CD4-positive, alpha-beta T cell treated with Interleukin-12 subunit alpha and Interleukin-12 subunit beta, for 1 hour (primary cell): ENCODE data around the gene TBC1D22A.
"Not testable (repeated sequence)": the region's sequence is repeated elsewhere in the genome, so short reads cannot be mapped to it uniquely, and the experiment has no call there.

ENCODE experiments used
- DNase-seq: peaks from one replicate; pipeline ENCODE4 v3.0.0-alpha.2; 2020

The TBC1D22A gene

DNA sequence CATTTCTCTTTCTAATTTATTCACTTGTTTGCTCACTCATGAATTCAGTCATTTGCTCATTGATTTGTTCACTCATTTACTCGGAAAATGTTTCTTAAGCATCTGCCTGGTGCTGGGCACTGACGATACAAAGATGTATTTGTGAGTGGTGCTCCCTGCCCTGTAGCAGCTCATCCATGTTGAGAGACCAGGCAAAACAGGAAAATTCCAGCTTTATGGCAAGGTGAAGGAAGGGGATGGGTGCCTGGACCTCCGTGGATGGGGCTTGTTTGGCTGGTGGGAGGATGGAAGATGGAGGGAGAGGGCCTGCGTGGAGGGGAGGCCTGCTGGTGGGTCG lies 53.1 kb downstream of the TBC1D22A start:
- no peak for DNase-seq

- no peak for DNase-seq
Observed at GRCh38 chr22:46815896-46816731, 53.7 kb downstream of the TBC1D22A start.

DNA sequence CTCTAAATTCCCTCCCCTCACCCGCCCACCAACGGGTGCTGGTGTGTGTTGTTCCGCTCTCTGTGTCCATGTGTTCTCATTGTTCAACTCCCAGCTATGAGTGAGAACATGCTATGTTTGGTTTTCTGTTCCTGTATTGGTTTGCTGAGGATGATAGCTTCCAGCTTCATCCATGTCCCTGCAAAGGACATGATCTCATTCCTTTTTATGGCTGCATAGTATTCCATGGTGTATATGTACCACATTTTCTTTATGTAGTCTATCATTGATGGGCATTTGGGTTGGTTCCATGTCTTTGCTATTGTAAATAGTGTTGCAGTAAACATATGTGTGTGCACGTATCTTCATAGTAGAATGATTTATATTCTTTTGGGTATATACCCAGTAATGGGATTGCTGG lies 54.9 kb downstream of the TBC1D22A start:
- not testable (repeated sequence) for DNase-seq

GRCh38 chr22:46823248-46823647 lies 60.8 kb downstream of the TBC1D22A start:
- no peak for DNase-seq

DNA sequence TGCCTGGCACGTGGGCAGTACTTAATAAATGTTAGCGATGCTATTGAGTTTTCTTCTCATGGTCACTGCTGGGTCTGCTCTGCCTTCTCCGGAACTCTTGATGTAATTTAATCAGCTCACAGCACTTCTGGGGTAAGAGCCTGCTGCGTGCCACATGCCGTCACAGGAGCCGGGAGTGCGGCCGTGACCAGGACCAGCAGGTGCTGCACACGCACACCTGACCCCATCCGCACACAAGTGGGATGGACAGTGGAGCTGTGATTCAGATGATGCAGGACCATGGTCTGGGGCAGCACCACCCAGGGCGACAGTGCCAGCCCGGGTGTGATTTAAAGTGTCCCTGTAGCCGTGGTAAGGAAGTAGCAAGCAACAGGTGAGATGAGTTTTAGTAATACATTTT lies 61.2 kb downstream of the TBC1D22A start:
- no peak for DNase-seq

DNA sequence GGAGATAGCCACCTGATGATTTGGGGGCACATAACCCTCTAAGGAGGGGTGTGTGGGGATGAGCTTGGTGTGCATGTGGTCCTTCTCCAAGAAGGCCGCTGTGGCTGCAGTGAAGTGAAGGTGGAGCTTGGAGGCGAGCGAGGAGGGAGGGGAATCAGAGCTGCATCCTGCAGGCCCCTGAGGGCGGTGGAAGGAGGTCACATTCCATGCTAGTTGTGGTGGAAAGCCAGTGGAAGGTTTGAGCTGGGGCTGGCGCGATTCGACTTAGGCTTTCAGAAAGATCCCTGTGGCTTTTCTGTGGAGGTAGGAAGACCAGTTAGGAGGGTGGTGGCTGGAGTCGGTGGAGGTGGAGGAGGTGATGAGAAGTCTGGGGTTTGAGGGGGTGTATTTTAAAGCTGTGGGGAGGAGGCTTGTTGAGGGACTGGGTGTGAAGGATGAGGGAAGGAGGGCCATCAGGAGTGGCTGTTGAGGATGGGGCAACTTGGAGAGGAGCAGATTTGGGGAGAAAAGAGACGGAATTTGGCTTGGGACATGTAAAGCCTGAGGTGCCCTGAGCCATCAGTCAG lies 62.0 kb downstream of the TBC1D22A start:
- no peak for DNase-seq

DNA sequence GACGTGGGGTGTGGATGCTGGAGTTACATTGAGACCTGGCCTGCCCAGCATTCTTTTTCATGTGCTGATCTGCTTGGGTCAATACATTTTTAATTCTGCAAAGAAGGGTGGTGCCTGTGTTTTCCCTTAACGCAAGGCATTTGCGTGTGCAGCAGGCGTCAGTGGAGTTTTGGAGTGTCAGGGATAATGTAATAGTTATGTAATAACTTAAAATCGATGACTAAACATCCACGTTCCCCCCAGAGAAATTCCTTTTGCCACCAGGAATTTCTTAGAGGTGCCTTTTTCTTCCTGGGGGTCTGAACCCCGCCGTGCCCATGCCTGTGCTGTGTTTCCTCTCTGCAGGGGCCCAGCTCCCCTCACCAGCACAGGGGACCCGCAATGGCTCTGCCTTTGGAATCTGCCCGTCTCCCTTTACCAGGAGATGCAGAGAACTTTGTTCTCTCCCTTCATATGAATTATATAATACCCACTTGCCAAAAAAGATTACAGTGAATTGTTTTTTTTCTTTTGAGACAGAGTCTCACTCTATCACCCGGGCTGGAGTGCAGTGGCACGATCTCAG lies 62.6 kb downstream of the TBC1D22A start:
- no peak for DNase-seq

GRCh38 chr22:46826438-46827135 lies 64.1 kb downstream of the TBC1D22A start:
- DNase-seq = no peak

- no peak for DNase-seq
Observed at GRCh38 chr22:46827136-46827780, 64.8 kb downstream of the TBC1D22A start.

GRCh38 chr22:46827781-46828180 lies 65.3 kb downstream of the TBC1D22A start:
- DNase-seq = no peak

DNA sequence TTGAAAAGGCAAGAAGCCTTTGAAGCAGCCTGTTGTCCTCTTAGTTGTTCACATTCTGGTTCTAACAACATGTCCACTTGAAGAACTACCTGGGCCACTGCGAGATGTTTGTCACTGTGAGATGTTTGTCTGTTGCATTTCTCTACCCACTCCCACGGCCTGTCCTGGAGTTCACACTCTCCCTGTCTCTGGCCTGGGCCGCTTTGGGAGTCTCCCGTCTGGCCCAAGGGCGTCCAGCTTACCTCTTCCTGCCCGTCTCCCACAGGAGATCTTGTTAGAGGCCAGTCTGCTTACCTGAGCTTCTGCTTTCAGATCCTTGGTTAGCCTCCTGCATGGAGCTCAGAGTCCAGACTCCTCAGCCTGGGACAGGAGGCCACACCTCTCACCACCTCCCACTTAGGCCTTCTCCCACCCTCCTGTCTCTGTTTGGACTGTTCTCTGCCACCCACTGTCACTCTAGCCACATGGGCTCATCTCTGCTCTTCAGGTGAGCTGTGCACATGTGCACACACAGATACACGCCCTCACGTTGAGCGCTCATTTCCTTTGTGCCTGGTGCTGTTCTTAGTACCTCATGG lies 66.0 kb downstream of the TBC1D22A start:
- no peak for DNase-seq

DNA sequence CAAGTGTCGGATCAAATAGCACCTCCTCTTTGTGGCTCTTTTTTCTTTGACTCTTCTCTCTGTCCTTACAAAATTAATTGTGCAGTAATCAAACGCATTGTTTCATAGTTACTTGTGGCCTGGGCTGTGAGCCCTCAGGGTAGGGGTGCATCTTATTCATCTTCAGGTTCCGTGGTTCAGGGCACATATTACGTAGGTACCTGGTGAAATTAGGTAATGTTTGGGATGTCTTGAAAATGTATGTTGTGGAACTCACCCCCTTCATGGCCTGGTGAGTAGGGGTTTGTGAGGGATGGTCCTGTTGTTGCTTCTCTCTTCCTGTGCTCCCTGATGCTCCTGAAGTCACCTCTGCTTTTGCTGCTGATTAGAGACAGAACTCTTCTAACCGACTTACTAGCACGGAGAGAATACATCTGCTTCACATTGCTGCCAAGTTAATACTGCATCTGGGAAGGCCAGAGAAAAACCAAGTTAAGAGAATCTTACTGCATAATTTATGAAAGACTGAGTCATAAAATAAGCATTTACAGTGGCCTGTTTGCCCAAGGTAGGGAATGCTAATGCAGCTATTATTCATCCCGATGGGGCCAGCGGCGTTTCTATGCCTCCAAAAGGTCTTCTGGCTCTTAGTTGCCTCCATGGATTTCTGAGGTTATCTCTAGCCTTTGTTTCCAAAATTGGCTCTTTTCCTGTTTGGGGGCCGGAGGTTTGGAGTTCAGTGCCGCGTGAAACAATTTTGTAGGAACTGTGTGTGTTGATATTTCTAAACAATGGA lies 66.9 kb downstream of the TBC1D22A start:
- DNase-seq = no peak

DNA sequence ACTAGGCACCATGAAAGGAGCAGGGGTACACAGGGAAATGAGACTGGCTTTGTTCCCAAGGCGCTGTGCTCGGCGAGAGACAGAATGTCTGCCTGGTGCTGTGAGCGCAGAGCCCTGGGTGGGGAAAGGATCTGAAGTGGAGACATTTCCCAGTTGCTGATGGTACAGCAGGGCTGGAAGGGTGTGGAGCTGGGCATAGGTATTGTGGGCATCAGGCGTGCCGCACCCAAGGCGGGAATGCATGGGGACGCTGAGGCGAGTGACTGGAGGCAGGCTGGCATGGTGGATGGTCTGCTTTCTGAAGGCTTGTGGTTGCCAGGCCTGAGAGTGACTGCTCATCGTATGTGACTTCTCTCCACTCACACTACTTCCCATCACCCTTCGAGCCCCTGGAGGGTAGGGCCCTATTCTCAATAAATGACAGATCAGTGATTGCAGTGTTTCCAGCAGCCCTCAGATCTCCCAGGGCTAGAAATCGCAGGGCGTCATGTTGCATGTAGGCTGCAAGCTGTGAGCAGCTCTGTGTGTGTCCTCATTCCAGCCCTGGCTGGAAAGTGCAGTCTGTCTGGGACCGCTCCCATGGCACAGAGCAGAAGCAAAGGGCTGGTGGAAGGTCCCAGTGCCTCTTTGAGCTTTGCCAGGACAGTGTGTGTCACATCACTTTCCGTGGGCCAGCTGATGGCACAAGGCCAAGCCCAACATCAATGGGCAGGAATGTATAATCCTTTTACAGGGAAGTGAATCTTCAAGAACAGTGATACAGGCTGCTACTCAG lies 67.7 kb downstream of the TBC1D22A start:
- DNase-seq = no peak

GRCh38 chr22:46830841-46831240 lies 68.4 kb downstream of the TBC1D22A start:
- no peak for DNase-seq

DNA sequence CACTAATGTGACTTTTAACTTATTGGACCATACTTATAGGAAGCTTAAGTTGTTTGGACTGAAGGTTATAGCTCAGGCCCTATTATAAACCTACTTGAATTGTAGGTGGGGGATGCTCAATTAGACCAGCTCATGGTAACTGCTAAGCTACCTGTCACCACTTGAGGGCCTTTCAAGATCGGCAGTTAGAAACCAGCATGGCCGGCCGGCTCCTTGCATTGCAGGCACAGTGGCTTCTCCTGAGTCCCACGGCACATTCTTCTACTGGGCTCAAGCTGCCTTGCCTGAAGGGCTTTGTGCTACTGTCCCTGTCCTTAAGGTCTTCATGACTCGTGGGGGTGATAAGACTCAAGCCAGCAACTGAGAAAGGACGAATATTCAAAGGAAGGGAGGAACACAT lies 70.8 kb downstream of the TBC1D22A start:
- DNase-seq = no peak

DNA sequence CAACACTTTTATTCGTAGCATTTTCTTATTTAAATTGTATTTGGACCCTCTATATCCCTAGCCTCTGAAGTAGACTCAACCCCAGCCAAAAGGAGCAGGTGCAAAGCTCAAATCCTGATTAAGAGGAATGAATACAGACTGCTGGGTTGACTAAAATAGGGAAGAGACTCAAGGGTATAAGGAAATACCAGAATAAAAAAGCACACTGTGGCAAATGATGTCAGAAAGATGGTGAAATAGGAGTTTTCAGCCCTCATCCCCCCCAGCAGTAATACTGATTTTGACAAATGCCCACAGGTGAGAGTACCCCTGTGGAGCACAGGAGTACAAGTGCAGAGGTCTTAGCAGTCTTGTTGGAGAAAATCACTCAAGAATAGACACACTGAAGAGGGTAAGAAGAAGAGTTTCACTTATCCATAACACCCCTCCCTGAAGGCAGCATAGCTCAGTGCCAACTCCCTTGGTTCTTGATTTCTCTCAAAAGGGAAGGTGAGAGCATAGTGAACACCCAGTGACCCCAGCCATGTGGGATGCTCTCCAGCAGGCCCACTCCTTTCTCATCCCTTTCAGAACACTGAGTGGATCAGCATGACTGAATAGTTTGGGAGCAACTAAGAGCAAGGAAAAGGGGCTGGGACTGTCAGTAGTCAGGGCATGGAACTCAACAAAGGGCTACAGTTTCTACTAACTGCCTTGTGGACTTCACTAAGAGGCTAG lies 71.7 kb downstream of the TBC1D22A start:
- no peak for DNase-seq

DNA sequence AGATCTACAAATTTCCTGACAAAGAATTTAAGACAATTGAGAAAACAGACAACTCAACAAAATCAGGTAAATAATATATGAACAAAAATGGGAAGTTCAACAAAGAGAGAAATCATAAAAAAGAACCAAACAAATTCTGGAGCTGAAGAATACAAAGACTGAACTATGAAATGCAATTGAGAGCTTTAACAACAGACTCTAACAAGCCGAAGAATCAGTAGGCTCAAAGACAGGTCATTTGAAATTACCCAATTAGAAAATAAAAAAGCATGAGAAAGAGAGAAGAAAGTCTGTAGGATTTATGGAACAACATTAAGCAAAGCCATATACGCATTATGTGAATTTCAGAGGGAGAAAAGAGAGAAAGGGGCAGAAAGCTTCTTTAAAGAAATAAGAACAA lies 72.8 kb downstream of the TBC1D22A start:
- DNase-seq = no peak

DNA sequence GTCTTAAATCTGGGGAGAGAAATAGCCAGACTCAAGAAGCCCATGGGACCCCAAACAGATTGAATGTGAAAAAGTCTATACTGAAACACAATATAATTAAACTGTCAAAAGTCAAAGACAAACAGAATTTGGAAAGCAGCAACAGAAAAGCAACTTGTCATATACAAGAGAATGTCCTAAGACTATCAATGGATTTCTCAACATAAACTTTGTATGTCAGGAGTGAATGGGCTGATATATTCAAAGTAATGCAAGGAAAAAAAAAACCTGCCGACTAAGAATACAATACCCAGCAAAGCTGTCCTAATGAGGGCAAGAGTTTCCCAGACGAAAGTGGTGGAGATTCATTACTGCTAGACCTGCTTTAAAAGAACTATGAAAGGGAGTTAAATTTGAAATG lies 73.2 kb downstream of the TBC1D22A start:
- DNase-seq = no peak

DNA sequence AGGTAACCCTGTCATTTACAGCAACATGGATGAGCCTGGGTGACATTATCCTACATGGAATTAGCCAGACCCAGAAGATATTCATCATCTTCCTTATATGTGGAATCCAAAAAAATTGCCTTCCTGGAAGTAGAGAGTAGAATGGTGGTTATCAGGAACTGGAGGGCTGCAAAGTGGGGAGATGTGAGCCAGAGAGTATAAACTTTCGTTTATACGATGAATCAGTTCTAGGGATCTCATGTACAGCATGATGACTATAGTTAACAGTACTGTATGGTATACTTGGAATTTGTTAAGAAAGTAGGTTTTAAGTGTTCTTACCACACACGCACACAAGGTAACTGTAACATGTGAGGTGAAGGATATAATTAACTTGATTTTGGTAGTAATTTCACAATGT lies 79.1 kb downstream of the TBC1D22A start:
- DNase-seq = no peak

DNA sequence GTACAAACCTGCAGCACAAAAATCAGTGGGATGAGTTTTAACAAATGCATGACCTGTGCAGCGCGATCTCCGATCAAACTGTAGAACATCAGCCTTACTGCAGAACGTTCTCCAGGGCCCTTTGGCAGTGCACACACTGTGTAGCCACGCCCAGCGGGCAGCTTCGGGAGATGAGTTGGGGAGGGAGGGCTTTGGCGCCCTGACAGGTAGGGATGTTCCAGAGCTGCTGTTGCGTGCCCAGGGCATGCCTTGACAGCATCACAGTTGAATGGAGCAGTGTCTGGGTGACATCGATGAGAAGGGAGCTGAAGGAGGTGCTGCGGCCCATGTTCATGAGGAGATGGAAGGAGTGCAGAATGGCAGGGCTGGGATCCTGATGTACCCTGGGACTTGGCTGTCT lies 80.2 kb downstream of the TBC1D22A start:
- DNase-seq = no peak

GRCh38 chr22:46843821-46844255 lies 81.4 kb downstream of the TBC1D22A start:
- DNase-seq = no peak
